HG02678 (cell line): ENCODE measurements around the gene ARHGEF25.
"Not testable (repeated sequence)": the region's sequence is repeated elsewhere in the genome, so short reads cannot be mapped to it uniquely, and the experiment has no call there.

Source experiments
- ATAC-seq: cut with Tn5 transposase; IDR thresholded peaks from one replicate; pipeline ENCODE4 v1.9.1; 2021; ENCODE audit warnings: mild to moderate bottlenecking, moderate library complexity; ENCODE audit not compliant: unreplicated experiment

Gene ARHGEF25

DNA sequence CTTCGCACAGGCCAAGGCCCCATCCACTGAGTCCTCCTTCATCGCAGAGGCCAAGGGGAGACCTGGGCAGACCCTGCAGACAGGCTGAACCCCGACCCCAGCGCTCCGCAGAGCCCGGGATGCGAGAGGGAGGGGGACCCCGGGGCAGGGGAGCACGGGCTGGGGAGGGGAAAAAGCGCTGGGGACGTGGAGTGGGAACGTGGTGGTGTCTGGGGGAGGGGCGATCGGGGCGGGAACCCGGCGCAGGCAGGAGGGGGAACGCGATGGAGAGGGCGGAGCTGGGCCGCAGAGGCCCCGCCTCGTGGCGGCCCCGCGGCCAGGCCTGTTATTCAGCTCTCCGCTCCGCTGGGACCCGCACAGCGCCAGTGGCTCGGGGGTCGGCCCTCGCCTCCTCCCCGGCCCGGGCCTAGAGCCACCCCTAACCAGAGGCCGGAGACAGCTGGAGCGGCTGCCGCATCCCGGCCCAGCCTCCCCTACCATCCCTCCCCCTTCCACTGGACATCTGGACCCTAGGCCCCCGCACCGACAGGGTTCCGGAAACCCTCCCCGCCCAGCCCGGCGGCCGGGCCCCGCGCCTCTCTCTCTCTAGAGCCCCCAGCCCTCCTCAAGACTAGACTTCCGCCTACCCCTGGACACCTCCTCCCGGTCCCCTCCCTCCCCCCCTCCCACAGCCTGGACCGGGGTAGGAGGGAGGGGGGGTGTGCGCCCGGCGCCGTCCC, at the start of gene ARHGEF25:
Gene ARHGEF25 (plus strand): TSS at position 328 of the 719 bp plus-strand sequence. CDS start 460 bp downstream, outside the sequence.
- peak; percentile 41 for ATAC-seq

DNA sequence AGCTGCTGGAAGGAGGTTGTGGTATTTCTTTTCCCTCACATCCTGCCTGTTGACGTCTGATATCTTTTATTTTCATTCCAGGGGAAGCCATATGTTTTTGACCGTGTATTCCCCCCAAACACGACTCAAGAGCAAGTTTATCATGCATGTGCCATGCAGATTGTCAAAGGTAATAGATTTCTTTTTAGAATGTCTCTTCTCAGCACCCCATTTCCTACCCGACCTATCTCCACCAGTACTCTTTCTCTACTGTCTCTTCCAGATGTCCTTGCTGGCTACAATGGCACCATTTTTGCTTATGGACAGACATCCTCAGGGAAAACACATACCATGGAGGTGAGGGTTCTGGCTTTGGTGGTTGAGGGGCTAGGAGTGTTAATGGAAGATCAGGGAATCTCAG, 47.9 kb upstream of the ARHGEF25 start:
- ATAC-seq, result no peak

DNA sequence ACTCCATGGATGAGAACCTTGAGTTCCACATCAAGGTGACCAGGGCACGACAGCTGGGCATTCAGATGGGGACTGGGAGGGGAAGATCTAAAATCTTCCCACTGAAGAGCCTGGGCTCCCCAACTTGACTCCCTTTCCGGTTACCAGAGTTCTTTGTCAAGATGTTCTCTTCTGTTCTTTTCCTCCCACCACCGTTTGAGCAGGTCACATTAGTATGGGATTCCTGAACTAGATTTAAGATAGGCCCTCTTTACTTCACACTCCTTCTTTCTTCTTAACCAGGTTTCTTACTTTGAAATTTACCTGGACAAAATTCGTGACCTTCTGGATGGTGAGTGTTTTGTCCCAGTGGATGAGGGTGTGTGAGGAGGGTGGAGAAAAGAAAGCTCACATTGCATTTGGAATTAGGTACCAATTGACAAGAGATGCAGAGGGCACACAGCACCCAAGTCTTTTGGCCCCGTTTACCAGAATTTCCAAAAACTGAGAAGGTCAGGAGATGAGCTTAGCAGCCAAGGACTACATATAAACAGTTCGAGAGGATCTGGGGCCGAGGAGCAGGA, 47.0 kb upstream of the ARHGEF25 start:
- ATAC-seq, result no peak

DNA sequence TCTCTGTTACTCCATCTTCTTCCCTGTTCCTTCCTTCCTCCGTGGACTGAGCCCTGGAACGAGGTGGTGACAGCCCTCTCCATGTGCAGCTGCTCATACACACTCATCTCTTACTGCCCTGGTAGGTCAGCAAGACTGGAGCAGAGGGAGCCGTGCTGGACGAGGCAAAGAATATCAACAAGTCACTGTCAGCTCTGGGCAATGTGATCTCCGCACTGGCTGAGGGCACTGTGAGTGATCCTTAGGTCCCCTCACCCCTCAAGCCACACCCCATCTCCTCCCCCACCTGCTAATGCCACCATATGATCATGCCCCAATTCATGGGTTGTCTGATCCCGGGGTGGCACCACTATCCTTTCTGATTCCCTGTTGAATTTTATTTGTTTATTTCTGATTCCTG, 42.4 kb upstream of the ARHGEF25 start:
- ATAC-seq, result no peak

DNA sequence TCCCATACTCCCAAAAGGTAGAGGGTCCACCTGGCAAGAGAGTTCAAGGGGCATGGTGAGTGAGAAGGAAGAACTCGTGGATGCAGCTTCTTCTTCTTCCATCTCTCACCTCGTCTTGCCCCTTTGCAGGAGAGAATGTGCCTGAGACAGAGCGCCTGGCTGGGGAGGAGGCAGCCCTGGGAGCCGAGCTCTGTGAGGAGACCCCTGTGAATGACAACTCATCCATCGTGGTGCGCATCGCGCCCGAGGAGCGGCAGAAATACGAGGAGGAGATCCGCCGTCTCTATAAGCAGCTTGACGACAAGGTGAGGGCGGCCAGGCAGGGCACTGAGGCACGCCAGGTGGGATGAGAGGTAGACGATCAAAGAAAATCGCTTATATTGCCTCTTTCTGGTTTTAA, 41.4 kb upstream of the ARHGEF25 start:
- ATAC-seq, result no peak

DNA sequence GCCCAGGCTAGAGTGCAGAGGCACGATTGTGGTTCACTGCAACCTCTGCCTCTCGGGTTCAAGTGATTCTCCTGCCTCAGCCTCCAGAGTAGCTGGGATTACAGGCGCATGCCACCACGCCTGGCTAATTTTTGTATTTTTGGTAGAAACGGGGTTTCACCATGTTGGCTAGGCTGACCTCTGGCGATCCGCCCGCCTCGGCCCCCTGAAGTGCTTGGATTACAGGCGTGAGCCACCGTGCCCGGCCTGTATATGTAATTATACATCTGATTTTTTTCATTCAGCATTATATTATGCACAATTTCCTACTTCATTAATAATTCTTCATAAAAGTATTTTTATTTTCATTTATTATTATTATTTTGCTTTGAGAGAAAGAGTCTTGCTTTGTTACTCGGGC, 40.8 kb upstream of the ARHGEF25 start:
- not testable (repeated sequence) for ATAC-seq

DNA sequence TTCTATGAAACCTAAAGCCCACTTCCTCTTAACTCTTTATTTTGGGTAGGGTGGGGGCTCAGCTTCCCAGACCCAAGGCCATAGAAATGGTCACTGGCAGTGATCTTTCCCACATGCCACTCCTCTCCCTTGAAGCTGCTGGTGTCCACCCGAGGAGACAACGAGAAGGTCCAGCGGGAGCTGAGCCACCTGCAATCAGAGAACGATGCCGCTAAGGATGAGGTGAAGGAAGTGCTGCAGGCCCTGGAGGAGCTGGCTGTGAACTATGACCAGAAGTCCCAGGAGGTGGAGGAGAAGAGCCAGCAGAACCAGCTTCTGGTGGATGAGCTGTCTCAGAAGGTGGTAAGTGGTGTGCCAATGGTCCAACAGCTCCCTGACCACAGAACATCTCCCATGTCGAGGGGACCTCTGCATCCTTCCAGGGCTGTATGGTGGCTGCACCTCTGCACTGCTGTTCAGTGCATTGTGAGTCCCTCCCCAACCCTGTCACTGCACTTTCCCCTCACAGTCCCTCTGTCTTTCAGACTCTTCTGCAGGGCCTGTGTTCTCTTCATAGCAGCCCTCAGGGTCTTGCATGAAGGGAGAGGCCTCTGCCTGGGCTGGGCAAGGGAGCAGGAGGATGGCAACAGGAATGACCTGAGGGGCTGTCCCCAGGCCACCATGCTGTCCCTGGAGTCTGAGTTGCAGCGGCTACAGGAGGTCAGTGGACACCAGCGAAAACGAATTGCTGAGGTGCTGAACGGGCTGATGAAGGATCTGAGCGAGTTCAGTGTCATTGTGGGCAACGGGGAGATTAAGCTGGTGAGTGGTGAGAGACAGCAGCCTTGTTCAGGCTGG, 39.1 kb upstream of the ARHGEF25 start:
- no peak for ATAC-seq

DNA sequence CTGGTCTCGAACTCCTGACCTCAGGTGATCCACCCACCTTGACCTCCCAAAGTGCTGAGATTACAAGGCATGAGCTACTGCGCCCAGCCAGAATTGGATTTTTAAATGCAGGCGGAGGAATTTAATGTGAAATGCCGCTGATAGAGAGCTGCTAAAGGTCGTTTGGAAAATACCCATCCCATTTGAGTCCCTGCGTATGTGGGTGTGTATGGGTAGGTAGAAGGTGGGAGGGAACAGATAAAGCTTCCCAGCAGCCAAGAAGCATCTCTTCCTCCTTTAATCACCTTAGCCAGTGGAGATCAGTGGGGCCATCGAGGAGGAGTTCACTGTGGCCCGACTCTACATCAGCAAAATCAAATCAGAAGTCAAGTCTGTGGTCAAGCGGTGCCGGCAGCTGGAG, 36.4 kb upstream of the ARHGEF25 start:
- ATAC-seq, result no peak

DNA sequence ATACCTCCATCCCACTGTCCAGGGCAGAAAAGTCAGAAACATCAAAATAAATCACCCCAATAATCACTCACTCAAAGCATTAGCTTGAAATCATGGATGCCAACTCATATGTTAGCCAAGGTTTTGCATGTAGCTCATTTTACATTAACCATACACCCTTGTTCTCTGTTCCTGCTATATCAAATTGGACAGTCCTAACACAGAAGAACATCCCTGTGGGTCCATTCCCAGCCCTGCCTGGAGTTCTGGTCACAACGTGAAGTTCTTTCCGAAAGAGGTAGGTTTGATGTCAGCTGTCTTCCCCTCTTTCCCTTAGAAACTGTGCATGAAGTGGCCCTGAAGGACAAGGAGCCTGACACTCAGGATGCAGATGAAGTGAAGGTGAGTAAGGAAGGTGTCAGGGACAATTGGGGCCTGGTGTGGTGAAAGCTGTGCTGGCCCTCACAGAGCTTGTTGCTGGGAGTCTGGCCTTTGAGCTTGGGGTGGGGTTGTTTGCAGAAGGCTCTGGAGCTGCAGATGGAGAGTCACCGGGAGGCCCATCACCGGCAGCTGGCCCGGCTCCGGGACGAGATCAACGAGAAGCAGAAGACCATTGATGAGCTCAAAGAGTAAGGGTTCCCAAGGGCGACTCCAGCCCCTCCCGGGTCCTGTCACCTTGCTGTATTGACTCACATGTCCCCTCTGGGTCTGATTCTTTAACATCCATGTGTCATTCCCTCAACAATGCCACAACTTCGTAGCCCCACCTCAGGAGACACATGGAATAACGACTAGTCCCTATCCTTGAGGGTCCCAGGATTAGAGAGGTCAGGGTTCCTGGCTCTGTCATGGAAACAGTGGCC, 35.2 kb upstream of the ARHGEF25 start:
- ATAC-seq, result no peak

DNA sequence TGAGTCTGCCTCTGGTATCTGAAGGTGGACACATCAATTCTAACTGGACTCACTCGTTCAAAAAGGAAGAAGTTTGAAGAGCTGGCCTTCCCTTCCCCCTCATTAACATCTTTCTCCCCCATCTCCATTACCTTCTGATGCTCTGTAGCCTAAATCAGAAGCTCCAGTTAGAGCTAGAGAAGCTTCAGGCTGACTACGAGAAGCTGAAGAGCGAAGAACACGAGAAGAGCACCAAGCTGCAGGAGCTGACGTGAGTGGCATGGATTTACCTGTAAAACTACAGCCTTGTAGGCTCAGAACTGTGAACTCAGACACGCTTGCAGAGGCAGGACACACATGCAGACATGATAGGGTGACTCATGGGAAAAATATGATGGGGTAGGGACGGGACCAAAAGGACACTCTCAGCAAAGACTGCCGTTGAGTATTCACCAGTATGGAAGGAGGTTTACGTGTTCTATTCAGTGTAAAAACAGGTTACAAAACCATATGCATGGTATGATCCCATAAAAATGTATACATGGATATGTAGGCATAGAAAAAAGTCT, 34.5 kb upstream of the ARHGEF25 start:
- no peak for ATAC-seq

DNA sequence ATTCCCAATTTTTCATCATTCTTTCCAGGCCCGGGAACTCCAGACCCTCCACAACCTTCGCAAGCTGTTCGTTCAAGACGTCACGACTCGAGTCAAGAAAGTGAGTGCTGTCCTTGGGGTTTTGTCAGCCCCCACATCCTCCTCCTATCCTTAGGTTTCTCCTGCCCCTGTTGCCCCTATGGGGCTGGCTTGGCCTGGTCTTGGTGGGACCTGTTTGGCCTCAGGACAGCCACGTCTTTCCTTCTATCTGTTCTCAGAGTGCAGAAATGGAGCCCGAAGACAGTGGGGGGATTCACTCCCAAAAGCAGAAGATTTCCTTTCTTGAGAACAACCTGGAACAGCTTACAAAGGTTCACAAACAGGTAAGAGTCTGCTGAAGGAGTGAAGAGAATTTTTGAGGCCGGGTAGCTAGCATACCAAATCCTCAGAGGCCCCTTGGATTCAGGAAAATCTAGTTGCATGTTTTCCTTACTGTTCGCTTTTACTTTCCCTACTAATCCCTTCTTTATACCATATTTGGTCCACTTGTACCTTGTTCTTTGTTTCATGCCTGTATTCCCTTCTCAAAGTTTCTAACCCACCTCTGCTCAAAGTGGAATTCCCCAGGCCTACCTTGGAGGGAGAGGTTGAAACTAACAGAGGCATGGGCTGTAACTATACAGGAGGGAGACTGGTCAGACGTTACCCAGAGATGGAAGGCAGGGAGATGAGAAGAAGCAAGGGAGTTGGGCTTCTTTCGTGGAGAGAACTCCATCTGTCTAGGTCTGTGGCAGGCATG, 33.1 kb upstream of the ARHGEF25 start:
- no peak for ATAC-seq

DNA sequence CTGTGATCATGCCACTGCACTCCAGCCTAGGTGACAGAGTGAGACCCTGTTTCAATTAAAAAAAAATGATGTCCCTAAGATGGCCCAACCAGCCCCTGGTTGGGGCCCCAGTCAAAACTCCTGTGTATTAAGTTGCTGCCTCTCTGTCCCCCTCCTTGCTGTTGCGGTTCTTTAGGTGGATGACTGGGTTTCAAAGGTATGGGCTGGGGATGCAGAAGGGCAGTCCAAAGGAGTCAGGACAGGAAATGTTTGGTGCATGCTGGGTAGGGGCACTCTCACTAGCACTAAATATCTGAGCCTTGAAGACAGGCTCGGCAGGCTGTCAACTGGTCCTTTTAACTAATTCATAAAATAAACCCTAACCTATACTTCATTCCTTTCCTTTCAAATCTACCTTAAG, 32.2 kb upstream of the ARHGEF25 start:
- no peak for ATAC-seq

DNA sequence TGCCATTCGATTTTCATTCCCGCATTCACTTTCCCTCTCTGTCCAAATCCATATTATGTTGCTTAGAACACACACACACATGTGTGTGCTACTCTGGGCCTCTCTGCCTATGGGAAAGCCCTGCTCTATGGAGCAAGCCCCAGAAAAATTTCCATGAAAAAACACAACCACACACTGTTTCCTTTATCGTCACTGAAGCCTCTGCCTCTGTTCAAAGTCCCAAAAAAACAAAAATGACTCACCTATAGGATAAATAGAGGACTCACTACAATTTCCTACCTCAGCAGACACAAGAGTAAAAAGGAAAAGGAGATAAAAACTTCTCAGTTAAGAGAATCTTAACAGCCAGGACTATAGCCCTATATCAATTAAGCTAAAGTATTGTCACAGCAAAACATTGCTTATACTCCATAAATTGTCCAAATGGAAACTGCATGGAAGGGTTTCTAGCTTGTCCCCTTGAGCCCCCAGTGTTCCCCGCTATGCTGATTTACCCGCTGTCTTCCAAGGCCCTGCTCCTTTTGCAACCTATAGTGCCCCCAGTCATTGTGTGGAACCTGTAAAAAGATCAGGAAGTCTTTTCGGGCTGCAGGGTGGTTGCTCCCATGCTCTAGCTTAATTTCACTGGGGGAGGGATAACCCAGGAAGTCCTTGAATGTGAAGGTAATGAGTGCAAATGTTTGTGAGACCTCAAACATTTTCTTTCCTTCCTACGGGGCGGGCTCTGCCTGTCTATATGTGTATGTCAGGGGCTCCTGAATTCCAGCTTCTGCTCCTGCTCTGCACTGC, 31.4 kb upstream of the ARHGEF25 start:
- no peak for ATAC-seq

DNA sequence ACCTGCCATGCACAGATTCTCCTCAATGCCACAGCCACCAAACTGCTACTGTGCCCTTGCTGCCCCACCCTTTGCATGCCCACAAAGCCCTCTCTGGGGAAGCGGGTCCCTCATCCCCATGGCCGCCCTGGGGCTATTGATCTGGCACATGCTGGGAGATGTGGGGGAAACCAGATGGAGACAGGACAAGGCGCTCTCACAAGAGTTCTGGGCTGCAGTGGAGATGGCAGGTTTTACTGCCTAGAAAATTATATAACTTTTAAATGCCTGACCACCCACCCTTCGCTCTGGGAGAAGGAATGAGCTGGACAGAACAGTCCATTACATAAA, 30.8 kb upstream of the ARHGEF25 start:
- ATAC-seq, result no peak

DNA sequence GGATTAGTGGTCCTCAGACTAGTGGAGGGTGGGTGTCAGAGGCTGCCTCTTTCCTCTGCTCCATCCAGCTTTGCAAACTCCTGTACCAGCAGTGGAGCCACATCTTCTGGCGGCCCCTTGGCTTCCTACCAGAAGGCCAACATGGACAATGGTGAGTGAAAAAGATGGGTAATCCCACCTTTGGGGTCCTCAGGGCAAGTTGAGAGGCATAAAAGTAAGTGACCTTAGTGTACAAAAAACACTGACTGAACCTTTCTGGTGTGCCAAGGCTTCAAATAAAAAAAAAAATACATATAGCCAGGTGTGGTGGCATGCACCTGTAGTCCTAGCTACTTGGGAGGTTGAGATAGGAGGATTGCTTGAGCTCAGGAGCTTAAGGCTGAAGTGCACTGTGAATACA, 29.4 kb upstream of the ARHGEF25 start:
- no peak for ATAC-seq

DNA sequence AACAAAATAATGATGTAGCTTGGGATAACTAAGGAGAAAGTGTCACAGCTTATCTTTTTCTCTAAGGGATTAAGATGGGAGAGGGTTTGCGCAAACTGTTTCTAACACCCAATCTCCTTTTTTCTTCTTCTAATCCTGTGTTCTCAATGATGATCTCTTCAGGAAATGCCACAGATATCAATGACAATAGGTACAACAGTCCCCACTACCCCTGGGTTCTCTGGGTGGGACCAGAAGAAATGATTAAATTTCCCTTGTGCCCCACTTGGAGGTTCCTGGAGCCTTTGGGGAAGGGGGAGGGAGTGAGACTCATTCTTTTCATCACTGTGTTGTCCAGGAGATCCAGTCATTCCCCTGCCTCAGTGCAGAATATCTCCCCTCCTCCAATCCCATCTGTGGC, 28.8 kb upstream of the ARHGEF25 start:
- ATAC-seq, result no peak

DNA sequence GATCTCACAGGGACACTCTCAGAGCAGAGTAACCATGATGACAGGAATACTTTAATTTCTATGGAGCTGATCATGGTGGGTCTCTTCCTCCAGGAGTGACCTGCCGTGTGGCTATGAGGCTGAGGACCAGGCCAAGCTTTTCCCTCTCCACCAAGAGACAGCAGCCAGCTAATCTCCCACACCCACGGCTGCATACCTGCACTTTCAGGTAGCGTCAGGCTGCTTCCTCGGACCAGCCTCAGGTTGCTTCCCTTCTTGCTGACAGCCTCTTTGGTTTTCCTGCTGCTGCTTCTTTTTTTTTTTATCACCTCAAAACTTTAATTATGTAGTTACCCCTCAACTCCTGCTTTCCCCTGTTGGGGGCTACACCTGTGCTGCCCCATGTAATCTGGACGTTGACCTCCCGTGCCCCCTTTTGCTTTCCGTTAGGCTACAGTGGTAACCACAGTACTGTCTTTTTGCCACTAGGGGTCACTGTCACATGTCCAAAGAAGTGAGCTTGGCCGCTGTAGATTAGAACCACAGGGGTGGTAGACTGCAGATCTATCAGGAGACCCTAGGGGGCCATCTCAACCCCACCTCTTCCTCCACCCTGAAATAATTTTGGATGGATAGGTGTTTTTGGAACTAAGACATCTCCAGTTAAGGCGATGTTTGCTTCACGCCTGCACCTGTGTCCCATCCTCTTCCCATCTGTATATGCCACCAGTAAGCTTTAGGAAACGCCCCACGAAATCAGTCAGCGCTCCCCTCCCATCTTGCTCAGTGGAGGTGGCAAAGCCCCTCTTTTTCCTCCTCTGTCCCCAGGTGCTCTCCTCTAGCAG, 28.0 kb upstream of the ARHGEF25 start:
- ATAC-seq, result peak; percentile 97

DNA sequence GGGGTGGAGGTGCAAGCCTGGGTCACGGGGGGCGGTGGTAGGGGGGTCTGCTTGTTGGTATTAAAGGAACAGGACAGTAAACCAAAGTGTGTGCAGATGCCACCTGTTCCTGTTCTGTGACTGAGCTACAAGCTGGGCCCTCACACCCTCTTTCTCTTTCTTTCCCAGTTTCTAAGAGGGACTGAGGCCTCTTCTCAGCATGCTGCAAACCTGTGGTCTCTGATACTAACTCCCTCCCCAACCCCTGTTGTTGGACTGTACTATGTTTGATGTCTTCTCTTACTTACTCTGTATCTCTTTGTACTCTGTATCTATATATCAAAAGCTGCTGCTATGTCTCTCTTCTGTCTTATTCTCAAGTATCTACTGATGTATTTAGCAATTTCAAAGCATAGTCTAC, 27.2 kb upstream of the ARHGEF25 start:
- no peak for ATAC-seq

DNA sequence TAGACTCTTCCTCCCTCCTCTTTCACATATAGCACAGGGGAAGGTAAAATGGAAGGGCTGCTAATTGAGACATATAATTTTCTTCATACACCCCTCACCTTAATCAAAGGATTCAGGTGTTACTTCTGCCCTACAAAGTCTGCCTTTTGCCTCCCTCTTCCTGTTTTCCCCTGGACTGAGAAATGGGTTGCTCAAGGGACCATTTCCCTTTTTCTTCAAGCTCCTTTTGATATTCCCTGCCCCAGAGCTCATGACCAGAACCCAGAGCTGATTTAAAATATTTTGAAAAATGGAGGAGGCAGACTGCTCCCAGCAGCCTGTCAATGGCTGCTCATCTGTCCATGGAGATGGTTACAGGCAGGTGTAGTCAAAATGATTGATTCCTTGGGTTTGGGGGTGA, 26.5 kb upstream of the ARHGEF25 start:
- no peak for ATAC-seq
